Thyroid gland (tissue), 4 donors: Measurements from ENCODE around the gene NAT9.

ENCODE experiments used
- CTCF ChIP-seq, 6 experiments: fragments of 200-600 bp in 3 of 6; fragments of 450-650 bp in 3 of 6; sonication (generic) in 3 of 6; IDR thresholded peaks; one replicate each; pipeline ENCODE4 v1.5.1; 2016 to 2019; ENCODE audit warnings: antibody characterized with exemption in 6 of 6, mild to moderate bottlenecking in 2 of 6, inconsistent platforms in 1 of 6, moderate library complexity in 1 of 6
- POLR2A ChIP-seq, 2 donors: fragments of 450-650 bp; IDR thresholded peaks; one replicate each; pipeline ENCODE4 v1.6.1; 2017; ENCODE audit warnings: antibody characterized with exemption in 2 of 2, mild to moderate bottlenecking in 2 of 2, moderate library complexity in 1 of 2

- TF ChIP-seq POLR2A (IDR thresholded peaks at IDR 0.05) (no peak), CTCF (IDR thresholded peaks at IDR 0.05) (no peak)
Measured at GRCh38 chr17:74778960-74779359, 2.8 kb upstream of the NAT9 start.
